ENCODE results near the gene MATCAP1. TPM values are rescaled to one million over a fixed set of nuclear protein-coding genes. Genes with fewer than 3 reads are reported as not detected.

MATCAP1 gene
- total and polyA plus RNA-seq, 2 of the 13 experiments (the other 11 are each of a cell fraction or from before 2014, with no cell fraction given) = 11.2 to 24.5 TPM

GRCh38 chr16:67163999-67164558, 19.7 kb downstream of the MATCAP1 start:
- no peak overlapping the region for H3K27ac ChIP-seq (ENCODE audit: extremely low read length, insufficient read depth, low read length)
- no peak for FAIRE-seq
- CTCF ChIA-PET (ENCODE audit: low intra/inter-chr PET ratio, low total read pairs) = no interaction called here

More at GRCh38 chr16:67163999-67164558, 19.7 kb downstream of the MATCAP1 start:
- no peaks in the 10 kb centered on the region for H3K79me2 ChIP-seq (ENCODE audit: insufficient read depth, low read length)
- no peaks in the 10 kb centered on the region for H3K9me3 ChIP-seq (ENCODE audit: low read length)
- intact Hi-C loops (cut with micrococcal nuclease; ENCODE audit: unreplicated experiment) = no loop called here
- H3K36me3 ChIP-seq (replicated peaks in 1 of 2; ENCODE audit: control insufficient read depth in 1 of 2, insufficient read depth in 2 of 2, low read length in 2 of 2) = no peaks in the 10 kb centered on the region
- H3K9ac ChIP-seq (ENCODE audit: insufficient read depth, low read depth, low read length) = no peak overlapping the region; the same call in 1 of the 2 replicates
- BruUV-seq (replicated peaks) = no TSS peak
- ATAC-seq = no peak
- H3K4me2 ChIP-seq (ENCODE audit: low read depth, low read length) = 0 out of 2 replicates have a peak overlapping the region, but pooled peaks have one; percentile 80
- DNase-seq (ENCODE audit: low spot score) = no peak
- H3K4me1 ChIP-seq (ENCODE audit: insufficient read depth, low read length) = peaks cover 39% of the 10 kb centered on the region
- no peaks in the 10 kb centered on the region for H4K20me1 ChIP-seq (ENCODE audit: insufficient read depth, low read length)
- POLR2A ChIA-PET = no interaction called here
- no peak overlapping the region for H3K4me3 ChIP-seq (replicated peaks in 1 of 3; ENCODE audit: insufficient read depth in 1 of 3, low read depth in 2 of 3, low read length in 3 of 3)
- in situ Hi-C loops (cut with HindIII; ENCODE audit: extremely low pct_ligation_motif_present, low pct_unique_long_range_greater_than_20kb) = no loop called here
- 82% methylated on average over 33 of the region's 34 CpGs for WGBS (ENCODE audit: low lambda C conversion rate)
- no peak overlapping the region for H2AFZ ChIP-seq (ENCODE audit: low read length)
- no peak for TF ChIP-seq SP4 (CRISPR knock-in tag; IDR thresholded peaks at IDR 0.05)
- 0 out of 2 replicates have a peak, but pooled peaks have one; percentile 40 for TF ChIP-seq RXRA (CRISPR knock-in tag; IDR thresholded peaks at IDR 0.05)
- peak; percentile 59 for TF ChIP-seq PCBP2 (optimal IDR thresholded peaks at IDR 0.05; ENCODE audit: low read depth, low read length, poor library complexity, severe bottlenecking)
- no peak for TF ChIP-seq ZBTB49 (CRISPR knock-in tag; IDR thresholded peaks at IDR 0.05; ENCODE audit: borderline replicate concordance)
- peak; percentile 32; the same call in 1 of the 2 replicates for TF ChIP-seq ZBTB33 (CRISPR knock-in tag; IDR thresholded peaks at IDR 0.05)
- no peak for TF ChIP-seq TOPORS (CRISPR knock-in tag; IDR thresholded peaks at IDR 0.05)
- TF ChIP-seq IRF9 (CRISPR knock-in tag; IDR thresholded peaks at IDR 0.05; ENCODE audit: borderline replicate concordance) = no peak
- no peak for TF ChIP-seq PRDM10 (CRISPR knock-in tag; IDR thresholded peaks at IDR 0.05; ENCODE audit: low read depth)
- no peak for TF ChIP-seq PAF1 (CRISPR knock-in tag; IDR thresholded peaks at IDR 0.05)
- TF ChIP-seq ATF2 (CRISPR knock-in tag; IDR thresholded peaks at IDR 0.05) = no peak
- H3K27me3 ChIP-seq (ENCODE audit: control insufficient read depth in 1 of 2, insufficient read depth in 2 of 2, low read length in 2 of 2) = peaks cover 9 to 38% of the 10 kb centered on the region in 2 experiments

All from HepG2 (cell line).